Skin of body (tissue), 2 donors: ENCODE results near the gene ID2. TPM values are rescaled to one million over a fixed set of nuclear protein-coding genes. Genes with fewer than 3 reads are reported as not detected.

Source experiments
- DNase-seq: peaks from one replicate; lab custom pipeline; 2025; lab: John Stamatoyannopoulos, UW
- total RNA-seq: library from RNA; depleted of rRNA; stranded (reverse); fragments of >200 nt; gene quantifications from one replicate; pipeline ENCODE4 v1.2.3, GENCODE V29; 2014

Gene ID2
- total RNA-seq, 1 donor from 2014 or later = 122 TPM

DNA sequence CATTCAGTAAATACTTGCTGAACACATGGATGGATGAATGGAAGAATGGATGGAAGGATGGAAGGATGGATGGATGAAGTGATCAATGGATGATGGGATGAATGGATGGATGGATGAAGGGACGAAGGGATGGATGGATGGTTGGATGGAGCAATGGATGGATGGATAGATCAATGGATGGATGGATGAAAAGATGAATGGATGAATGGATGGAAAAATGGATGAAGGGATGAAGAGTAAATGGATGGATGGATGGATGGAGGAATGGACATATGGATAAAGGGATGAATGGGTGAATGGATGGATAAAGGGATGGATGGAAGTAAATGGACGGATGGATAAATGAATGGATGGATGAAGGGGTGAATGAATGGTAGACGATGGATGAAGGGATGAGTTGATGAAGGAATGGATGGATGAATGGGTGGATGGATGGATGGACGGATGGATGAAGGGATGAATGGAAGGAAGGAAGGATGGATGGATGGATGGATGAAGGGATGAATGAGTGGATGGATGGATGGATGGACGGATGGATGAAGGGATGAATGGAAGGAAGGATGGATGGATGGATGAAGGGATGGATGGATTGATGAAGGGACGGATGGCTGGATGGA lies 13.9 kb upstream of the ID2 start:
- no peak for DNase-seq

DNA sequence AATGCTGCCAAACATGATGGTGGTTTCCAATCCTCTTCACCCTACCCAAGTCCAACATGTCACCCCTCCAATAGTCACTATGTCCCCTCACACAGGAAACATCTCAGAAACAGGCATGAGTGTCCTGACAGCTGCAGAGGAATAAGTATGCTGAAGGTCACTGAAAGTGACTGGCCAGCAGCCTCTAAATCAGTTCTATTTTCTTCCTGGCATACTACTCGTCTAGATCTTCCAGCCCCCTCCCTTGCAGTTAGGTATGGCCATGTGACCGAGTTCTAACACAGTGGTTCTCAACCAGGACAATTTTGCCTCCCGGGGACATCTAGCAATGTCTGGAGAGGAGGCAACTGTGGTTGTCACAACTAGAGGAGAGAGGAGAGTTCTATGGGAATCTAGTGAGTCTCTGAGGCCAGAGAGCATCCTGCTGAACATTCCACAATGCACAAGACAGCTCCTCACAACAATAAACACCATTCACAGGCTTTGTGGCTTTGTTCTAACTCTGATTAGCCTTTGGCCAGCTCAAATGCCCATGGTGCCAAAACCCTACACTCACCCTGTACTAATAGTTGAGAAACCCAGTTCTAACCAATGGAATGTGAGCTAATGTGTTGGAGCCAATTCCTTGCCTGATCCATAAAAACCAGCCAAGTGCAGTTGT lies 12.6 kb upstream of the ID2 start:
- DNase-seq = peak; percentile 25

DNA sequence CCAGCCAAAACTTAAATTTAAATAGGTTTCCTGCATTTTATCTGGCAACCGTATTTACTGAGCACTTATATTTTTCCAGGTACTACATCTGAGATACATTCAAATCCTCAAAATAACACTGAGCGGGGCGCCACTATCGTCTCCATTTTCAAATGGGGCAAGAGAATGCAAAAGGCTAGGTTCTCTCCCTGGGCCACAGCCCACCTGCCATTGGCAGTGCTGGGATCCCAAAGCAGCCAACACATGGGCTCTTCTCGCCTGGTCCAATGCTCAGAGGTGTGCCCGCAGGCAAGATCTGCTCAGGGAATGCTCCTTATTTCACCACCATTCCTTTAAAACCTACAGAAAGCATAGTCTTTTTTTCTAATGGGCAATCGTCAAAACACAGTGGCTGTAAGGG lies 11.3 kb upstream of the ID2 start:
- DNase-seq = no peak

DNA sequence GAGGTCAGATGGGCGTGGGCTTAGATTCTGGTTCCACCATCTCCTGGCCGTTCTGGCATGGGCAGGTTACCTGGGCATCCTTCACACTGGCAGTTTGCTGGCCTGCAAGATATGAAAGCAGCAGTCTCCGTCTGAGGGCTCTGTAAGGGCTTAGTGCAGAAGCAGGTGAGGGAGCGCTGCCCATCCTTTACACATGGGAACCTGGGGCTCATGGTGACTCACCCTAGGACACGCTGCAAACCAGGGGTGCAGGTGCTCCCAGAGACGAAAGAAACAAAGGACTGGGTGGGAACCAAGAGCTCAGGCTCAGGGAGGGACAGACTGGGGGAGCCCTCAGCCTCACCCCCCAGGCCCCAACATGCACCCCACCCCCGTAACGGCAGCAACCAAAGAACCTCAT lies 10.7 kb upstream of the ID2 start:
- no peak for DNase-seq

DNA sequence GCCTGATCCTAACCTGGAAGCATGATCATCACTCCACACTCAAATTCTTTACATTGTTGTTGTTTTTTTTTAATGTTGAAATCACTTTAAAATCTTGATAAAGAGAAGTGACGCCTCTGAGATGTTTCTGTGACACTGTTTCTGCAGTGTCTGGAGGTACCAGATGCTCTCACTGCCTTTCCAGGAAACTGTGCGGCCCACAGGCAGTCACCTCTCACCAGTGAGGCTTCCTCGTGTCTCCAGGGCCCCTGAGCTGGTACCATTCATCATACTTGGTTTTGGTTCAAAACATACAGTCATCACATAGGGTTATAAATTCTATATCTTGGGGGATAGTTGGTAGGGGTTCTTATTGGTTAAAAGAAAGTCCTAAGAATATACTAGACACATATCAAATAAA lies 10.1 kb upstream of the ID2 start:
- no peak for DNase-seq

DNA sequence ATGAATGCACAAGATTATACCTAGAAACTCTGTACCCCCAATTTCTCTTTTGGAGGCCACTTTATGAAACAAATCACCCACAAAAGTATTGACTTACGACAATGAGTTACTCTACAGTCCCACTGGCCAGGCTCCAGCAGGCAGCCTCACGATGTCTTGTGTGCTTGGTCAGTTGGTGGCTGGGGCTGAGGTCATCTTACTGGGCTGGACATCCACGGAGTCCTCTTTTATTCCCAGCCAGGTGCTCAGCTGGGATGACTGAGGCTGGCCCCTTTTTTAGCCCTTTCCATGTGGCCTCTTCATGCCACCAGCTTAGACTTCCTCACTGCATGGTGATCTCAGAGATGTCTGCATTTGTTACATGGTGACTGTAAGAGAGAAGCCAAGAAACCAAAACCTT lies 8.9 kb upstream of the ID2 start:
- DNase-seq = no peak

DNA sequence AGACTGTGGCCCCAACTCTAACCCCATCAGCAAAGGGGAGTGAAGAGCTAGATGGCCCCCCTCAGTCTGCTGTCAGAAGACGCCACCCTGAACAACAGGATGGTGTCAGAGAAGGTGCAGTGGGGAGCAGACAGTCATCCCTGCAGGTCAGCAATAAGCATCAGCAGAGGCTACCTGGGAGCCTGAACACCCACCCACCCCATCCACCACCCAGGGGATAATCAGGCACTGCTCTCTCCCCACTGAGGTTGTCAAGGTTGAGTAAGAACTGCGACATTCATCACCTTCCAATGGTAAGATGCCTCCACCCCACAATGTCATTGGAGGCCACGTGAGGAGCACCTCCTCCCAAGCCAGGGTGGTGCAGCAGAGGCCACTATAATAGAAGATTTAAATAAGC lies 8.5 kb upstream of the ID2 start:
- DNase-seq = no peak

DNA sequence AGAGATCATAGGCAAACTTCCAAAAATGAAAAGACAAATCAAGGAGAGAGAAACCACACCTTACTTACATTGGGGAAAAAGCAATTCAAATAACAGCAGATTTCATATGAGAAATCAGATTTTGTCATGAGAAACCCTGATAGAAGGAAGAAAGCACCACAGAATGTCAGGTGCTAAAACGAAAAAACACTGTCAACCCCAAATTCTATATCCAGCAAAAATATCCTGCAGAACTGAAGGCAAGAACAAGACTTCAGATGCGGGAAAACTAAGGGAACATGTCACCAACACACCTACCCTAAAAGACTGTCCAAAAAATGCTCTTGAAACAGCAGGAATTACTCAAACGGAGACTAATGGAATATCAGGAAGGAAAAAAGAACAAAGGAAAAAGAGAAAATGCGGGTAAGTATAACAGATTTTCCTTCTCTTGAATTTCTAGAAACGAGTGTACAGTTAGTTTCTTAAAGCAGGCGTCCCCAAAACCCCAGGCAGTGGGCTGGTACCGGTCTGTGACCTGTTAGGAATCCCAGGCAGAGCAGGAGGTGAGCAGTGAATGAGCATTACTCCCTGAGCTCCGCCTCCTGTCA lies 7.3 kb upstream of the ID2 start:
- no peak for DNase-seq

DNA sequence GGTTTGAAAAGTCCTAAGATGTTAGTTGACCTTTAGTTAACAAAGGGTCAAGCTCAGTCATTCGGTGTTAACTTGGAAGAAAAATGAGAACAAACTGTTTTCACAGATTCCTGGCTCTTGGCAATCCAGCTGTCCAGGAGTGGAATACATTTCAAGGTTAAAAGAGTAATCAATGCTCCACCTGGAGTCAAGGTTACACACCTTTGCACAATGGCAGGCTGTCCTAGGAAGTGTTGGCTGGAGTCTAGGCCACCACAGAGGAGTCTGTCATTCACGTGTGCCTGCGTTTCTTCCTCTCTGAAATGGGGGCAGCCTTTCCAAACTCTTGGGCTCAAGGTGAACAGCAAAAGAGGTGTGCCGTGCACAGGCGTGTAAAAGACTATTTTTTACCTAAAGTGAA lies 6.3 kb upstream of the ID2 start:
- DNase-seq = no peak

DNA sequence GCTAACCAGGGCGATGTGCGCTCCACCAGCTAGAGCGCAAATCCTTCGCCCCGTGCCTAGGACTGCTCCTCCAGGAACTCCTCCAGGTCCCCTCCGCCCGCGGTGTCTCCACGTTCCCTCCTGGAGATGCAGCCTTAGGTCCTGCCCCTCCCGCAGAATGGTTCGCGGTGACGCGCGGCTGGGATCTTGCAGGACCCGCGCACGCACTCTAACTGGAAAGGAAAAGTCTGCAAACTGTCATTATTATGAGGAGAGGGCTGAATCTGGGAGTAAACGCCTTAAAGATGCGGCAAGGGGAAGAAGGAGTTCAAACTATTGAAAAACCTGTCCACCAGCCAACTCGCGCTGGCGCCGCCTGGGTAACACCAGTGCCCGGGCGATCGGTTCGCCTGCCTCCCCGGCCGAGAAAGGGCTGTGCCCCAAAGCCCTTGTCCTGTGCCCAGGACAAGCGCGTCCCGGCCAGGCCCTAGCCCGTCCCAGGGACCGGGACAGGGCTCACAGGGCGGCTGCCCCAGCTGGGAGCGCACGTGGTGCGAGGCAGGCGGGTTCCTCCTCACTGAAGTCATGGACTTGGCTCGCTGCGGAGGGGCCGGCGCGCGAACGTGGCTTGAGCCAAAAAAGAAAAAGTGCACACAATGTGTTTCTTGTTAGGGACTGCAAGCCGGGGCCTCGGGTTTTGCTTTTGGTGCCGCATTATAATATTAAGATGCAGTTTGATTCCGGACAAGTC lies 5.5 kb upstream of the ID2 start:
- peak; percentile 90 for DNase-seq

DNA sequence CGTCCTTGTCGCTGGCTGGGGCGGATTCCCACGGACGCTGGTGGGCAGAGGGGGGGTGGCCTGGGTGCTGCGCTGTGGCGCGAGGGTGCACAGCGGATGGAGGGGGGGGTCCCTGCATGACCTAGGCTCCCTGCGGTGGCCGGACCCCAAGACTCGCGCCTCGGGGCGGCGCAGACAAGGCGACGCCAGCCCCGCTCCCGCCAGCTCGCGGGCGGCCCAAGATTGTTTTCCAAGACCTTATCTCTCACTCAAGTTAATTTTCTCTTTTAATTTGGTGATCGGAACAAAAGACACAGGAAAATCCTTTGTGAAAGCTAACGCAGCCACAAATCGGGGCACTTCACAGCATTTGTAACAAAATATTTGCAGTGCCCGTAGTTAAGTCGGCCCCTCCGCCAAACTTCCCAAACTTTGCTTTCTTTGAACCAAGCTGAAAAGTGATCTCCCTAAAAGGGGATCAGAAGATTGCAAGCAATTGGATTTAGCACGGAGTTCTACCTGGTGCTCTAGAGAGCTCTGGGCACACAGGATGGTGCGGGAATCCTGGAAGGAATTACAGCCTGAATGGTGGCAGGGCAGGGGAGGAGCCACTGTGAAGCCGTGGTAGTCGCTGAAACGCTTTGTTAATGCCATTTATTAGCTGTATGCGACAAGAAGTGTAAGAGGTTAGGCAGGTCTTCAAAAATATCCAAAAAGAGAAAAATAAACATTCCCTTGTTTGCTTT lies 4.8 kb upstream of the ID2 start:
- peak; percentile 73 for DNase-seq

DNA sequence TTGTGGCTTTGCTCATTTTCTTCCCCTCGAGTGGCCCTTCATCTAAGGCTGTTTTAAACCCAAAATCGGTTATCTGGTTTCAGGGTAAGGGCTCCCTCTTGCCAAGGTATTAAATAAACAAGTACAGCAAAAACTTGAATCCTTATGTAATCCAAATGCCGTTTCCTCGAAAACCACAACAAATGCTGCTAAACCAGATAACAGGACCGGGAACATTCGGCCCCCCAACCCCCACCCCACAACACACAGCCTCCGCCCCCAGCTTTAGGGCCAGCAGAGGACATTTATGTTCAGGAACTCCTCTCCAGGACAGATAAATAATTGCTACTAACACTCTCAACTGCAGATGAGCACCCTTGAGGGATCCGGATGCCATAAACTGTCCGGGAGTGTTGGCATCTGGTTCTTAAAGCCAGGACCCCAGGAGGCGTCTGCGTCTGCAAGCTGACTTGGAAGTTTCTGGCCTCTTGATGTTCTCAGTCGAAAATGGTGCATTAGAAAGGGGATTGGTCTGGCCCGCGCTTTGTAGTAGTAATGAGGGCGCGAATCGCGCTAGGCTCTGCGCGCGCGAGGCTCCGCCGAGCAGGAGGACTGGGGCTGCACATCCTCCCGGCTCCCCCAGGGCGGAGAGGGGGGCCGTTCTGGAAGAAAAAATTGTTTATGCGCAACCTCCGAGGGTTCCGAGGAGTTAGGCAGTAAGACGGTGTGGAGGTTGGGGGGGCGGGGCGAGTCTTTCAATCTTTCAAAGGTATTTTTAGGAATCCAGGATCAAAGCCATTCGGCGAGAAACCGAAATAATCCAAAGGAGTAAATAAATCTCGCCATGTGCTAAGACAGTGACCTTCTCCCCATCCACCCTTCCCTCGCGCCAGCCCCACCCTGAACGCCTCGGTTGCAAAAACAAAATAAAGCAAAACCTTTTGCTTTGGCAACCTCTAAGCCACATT lies 3.9 kb upstream of the ID2 start:
- peak; percentile 87 for DNase-seq

DNA sequence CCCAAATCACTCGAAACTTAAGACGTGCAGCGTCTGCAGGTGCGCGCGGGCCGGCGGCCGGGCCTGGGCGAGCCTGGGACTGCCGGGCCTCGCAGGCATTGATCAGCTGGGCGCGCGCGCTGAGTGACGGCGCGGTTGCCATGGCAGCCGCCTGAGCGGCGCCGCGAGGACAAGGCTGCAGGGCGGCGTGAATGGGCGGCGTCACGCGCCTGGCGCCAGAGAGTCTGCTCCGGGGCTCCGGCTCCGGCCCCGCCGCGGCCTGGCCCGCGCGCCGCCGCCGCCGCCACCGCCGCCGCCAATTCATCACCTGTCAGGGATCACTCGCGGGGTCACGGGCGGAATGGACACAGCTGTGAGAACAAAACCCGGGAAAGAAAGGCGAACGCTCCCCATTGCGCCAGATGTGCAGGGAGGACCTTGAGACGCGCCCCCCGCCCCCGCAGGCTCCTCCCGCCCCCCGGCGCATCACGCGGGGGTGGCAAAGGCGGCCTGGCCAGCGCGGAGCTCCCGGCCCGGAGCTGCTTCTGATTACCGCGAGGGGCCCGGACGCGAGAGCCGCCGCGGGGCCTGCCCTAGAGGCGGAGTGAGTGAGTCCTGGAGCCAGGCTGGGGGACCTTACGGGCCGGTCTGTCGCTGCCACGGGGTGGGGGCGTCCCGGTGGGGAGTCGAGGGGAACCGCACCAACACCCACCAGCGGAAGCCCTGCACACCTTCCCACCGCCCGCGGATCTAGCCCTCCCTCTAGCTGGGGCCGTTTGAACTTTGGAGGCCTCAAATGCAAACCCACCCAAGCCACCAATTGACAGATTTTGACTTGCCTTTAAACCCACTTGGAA lies 2.9 kb upstream of the ID2 start:
- peak; percentile 86 for DNase-seq

DNA sequence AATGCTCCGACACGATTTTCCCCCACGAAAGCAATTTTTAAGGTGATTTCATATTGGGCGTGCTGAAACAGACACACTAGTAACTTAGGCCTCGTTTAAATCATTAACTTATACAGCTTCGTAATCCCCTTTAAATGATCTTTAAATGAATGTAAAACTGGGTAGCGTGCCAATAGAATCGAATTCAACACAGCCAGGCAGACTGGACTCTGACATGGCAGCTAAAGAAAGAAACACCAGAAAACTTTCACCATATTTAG lies 2.4 kb upstream of the ID2 start:
- no peak for DNase-seq

DNA sequence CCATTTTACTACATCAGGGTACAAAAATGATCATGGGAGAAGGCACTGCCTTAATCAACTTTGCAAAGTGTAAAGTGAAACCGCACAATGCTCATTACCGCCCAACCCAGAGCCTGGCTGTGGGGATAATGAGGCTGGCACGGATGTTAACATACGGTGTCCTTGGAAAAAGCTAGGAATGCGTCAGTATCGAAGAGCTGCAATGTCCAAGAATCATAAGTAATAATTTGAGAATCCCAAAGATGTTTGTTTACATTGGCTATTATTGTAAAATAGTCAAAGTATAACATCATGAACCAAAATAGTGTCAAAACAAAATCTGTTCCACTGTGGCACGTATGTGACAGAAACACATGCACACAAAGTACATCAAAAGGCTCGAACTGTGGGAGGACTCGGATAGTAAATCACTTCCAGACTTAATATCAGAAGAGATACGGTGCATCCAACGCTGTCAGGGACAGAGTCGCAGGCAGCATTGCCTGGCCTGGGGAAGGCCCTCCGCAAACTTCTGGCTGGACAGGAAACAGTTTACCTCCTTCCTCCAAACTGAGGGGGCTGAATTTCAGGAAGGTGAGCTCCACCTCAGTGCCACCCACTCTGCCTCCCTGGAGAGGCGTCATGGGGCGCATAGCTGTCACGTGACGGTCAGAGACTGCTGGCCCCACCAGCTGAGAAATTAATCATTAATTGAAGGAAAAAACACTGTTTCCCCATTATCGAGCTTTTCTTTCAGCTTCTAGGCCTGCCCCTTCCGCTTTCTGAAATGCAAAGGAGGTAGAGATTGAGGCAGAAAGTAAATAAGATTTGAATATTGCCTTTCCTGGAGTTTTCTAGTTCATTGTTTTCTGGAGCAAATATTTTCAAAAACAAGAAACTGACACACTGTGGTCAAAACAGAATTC lies 1.8 kb upstream of the ID2 start:
- DNase-seq = peak; percentile 85

DNA sequence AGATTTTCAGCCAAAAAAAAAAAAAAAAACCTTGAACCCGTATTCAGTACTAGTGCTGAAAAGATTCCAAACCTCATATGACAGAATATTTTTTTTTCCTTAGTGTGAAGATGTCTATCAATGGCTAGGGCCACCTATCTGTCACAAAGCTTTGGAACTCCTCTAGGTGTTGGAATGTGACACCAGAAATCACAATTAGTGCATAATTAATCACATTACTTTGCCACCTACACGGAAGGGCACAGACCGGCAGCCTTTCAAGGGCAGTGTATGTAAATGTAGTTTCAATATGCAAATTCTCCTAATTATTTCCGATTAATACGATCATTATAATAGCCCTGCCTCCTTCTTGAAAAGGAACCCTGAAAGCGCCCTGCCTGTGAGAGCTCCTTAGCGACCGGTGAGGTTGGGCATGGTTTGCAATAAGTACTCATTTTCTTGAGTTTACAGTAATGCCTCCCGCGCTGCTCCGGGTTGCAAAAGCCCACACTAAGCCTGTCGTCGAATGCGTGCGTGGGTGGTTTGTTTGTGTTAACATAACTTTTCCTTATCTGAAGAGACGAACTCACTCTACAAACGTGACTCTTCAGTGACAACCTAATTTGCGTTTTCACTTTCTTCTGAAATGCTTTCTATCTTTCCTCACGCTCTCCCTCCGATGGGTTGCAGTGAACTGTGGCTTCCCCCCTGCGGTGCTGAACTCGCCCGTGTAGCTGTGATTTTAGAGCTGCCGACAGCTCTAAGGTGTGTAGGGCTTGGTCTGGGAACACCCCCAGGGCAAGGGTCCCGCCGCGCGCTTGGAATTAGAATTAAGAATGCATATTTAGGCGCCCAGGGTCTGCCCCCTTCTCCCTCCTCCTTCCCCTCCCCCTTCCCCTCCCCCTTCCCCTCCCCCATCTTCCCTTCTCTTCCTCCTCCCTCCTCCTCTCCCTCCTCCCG lies 765 bp upstream of the ID2 start:
- DNase-seq = peak; percentile 66

DNA sequence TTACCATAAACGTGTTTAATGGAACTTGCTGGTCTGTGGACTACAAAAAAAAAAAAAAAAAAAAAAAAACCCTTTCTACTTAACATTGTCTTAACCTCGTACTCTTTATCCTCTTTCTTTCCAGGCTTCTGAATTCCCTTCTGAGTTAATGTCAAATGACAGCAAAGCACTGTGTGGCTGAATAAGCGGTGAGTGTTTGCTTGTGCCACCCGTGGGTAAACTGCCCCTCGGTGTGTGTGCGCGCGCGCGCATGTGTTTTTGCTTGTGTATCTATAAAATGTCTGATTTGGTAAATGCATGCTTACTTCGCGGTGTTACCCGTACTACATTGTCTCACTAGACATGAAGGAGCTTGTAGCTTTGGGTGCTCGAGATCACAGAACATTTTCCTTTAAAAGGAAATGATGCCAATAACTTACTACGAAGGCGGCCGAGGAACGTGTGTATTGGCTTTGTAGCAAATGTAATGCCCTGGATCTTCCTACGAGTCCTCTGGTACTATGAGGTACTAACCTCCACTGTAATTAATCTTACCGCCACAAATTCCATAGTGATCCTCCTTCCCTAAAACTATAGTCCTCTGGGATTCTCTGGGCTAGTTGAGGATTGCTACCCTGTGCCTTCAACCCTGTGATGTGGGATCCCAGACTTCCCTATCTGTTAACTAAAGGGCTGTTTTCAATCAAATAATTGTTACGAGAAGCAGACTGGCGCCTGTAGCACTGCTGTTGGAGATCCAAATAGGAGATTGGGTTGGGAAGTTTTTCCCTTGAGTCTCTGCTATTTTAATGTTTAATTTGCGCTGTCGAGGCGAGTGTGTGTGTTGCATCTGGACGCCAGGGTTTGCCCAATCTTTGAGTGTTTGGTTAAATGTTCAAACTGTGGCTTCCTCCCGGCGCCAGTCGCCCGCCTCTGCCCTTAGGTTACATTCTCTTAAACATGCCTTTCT lies 1.1 kb downstream of the ID2 start:
- peak; percentile 76 for DNase-seq
